ENCODE results near the gene TGFBRAP1.

- TF ChIP-seq CTCF (conservative IDR thresholded peaks at IDR 0.05) (no peak), ZFX (IDR thresholded peaks at IDR 0.05) (no peak)
Measured at GRCh38 chr2:105243961-105244360, 85.6 kb downstream of the TGFBRAP1 start.

Measured in C4-2B (cell line).